OCI-LY3 (cell line): ENCODE results near the gene MSI2.

Source experiments
- H2AFZ ChIP-seq: fragments of 200-600, 300-600 bp; shearing (Covaris generic); 2 replicates; pipeline ENCODE4 v1.6.0; 2014; ENCODE audit warnings: antibody characterized with exemption, low read depth, low read length
- H3K27ac ChIP-seq: fragments of 200-600, 300-600 bp; sonication (generic); 2 replicates; pipeline ENCODE4 v1.5.1; 2014; ENCODE audit warnings: mild to moderate bottlenecking, low read length, moderate library complexity, mixed read lengths
- H3K27me3 ChIP-seq: fragments of 200-600, 300-600 bp; sonication (generic); 2 replicates; pipeline ENCODE4 v1.6.1; 2014; ENCODE audit warnings: low read depth, low read length, mixed read lengths
- H3K36me3 ChIP-seq: fragments of 200-600, 300-600 bp; sonication (generic); replicated peaks from 2 replicates; pipeline ENCODE3; 2014; ENCODE audit warnings: low read depth, low read length, mixed read lengths
- H3K4me1 ChIP-seq: fragments of 300-600, 200-600 bp; sonication (generic); 2 replicates; pipeline ENCODE4 v1.6.1; 2014; ENCODE audit warnings: low read length, mixed read lengths
- H3K4me2 ChIP-seq: fragments of 200-600, 300-600 bp; sonication (generic); 2 replicates; pipeline ENCODE4 v1.6.1; 2014; ENCODE audit warnings: low read length, mixed read lengths
- H3K4me3 ChIP-seq: fragments of 300-600, 200-600 bp; sonication (generic); 2 replicates; pipeline ENCODE4 v1.5.1; 2014; ENCODE audit warnings: antibody characterized with exemption, mild to moderate bottlenecking, low read length, moderate library complexity
- H3K79me2 ChIP-seq: fragments of 300-600, 200-600 bp; shearing (Covaris generic); 2 replicates; pipeline ENCODE4 v1.6.1; 2014; ENCODE audit warnings: mild to moderate bottlenecking, low read length, mixed read lengths
- H3K9ac ChIP-seq: fragments of 300-600, 200-600 bp; shearing (Covaris generic); 2 replicates; pipeline ENCODE4 v1.6.0; 2014; ENCODE audit warnings: mild to moderate bottlenecking, low read length, moderate library complexity
- H3K9me3 ChIP-seq: fragments of 200-600, 300-600 bp; shearing (Covaris generic); 2 replicates; pipeline ENCODE4 v1.6.1; 2014; ENCODE audit warnings: low read length, mixed read lengths; ENCODE audit not compliant: insufficient read depth
- H4K20me1 ChIP-seq: fragments of 200-600, 300-600 bp; sonication (generic); 2 replicates; pipeline ENCODE4 v1.6.1; 2016; ENCODE audit warnings: low read length, mixed read lengths; ENCODE audit not compliant: insufficient read depth
- EZH2phosphoT487 ChIP-seq: fragments of 200-600 bp; shearing (Covaris generic); IDR thresholded peaks from 2 replicates; pipeline ENCODE4 v1.6.1; 2018; ENCODE audit warnings: antibody characterized with exemption, mixed run types, low read depth
- TF ChIP-seq, protein P1 (sequence below): fragments of 200-600, 300-600 bp; sonication (generic); IDR thresholded peaks from 2 replicates; pipeline ENCODE4 v1.5.1; 2014; ENCODE audit warnings: antibody characterized with exemption, low read length, low read depth

MSI2 gene

DNA sequence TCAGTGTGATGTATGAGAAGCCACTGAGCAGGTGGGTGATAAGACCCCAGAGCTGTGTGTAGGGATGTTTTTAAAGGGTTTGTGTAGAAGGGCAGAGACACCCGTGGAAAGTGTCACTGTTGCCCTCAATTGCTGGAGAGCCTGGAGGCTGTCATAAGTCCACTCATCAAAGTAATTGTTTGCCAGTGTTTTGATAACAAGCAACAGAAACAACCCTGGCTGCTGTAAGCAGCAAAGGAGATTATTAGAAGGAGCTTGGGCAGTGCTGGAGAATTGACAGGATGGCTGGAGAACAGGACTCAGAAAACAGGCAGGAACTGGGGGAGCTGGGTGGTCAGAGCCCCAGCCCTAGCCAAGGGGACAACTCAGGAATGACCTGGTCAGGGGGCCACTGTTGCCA lies 369.2 kb downstream of the MSI2 start:
- TF ChIP-seq EZH2phosphoT487: no peak
- TF ChIP-seq, protein P1, sequence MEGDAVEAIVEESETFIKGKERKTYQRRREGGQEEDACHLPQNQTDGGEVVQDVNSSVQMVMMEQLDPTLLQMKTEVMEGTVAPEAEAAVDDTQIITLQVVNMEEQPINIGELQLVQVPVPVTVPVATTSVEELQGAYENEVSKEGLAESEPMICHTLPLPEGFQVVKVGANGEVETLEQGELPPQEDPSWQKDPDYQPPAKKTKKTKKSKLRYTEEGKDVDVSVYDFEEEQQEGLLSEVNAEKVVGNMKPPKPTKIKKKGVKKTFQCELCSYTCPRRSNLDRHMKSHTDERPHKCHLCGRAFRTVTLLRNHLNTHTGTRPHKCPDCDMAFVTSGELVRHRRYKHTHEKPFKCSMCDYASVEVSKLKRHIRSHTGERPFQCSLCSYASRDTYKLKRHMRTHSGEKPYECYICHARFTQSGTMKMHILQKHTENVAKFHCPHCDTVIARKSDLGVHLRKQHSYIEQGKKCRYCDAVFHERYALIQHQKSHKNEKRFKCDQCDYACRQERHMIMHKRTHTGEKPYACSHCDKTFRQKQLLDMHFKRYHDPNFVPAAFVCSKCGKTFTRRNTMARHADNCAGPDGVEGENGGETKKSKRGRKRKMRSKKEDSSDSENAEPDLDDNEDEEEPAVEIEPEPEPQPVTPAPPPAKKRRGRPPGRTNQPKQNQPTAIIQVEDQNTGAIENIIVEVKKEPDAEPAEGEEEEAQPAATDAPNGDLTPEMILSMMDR: no peak
- H3K79me2 ChIP-seq: no peaks in the 10 kb centered on the region
- H3K4me3 ChIP-seq: no peak overlapping the region
- peak overlapping the region; percentile 89; the same call in 1 of the 2 replicates for H3K4me2 ChIP-seq
- no peaks in the 10 kb centered on the region for H3K9me3 ChIP-seq
- H3K4me1 ChIP-seq: peaks cover 92% of the 10 kb centered on the region
- H3K9ac ChIP-seq: peak overlapping the region; percentile 75
- no peak overlapping the region for H2AFZ ChIP-seq
- peak overlapping the region; percentile 95 for H3K27ac ChIP-seq
- no peaks in the 10 kb centered on the region for H3K27me3 ChIP-seq
- H3K36me3 ChIP-seq: peaks cover 22% of the 10 kb centered on the region
- H4K20me1 ChIP-seq: no peaks in the 10 kb centered on the region

- Histone ChIP-seq H3K4me3 (no peak overlapping the region), H2AFZ (no peak overlapping the region), H3K79me2 (no peaks in the 10 kb centered on the region), H3K27me3 (no peaks in the 10 kb centered on the region), H3K4me1 (peaks cover 97% of the 10 kb centered on the region), H3K36me3 (peaks cover 18% of the 10 kb centered on the region), H3K4me2 (no peak overlapping the region), H4K20me1 (no peaks in the 10 kb centered on the region), H3K9ac (0 out of 2 replicates have a peak overlapping the region, but pooled peaks have one; percentile 75), H3K27ac (peak overlapping the region; percentile 95; the same call in 1 of the 2 replicates), H3K9me3 (no peaks in the 10 kb centered on the region)
- TF ChIP-seq EZH2phosphoT487: no peak
- TF ChIP-seq, protein P1: no peak
Measured at GRCh38 chr17:57625957-57626356, 369.6 kb downstream of the MSI2 start.

DNA sequence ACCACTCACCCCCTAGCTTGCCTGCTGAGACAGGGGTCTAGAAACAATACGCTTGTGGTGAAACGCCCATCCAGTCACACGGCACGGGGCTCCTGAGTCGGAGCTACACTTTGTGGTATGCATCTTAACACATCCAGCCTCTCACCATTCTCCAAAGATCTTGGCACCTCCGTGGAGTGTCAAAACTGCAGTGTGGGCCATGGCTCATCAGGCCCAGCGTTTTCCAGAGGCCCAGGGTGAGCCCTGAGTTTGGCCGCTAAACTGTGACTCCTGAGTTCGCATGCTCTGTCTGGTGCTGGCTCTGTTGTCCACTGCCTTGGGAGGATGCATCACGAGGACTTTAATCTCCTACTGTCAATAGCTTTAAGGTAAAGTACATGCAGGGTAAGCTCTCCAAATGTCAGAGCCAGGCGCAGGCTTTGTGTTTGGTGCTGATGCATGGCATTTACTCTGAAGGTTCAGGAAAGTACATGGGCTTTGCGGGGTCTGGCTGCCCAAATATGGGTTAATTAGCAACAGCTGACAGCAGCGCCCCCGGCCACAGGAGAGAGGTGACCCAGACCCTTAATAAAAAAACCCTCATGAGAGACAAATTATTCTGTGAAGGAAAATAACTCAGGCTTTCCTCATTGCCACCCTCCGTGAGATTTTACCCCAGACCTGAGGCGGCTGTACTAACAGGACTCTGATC lies 370.3 kb downstream of the MSI2 start:
- Histone ChIP-seq H3K4me2 (no peak overlapping the region), H3K36me3 (peaks cover 16% of the 10 kb centered on the region), H2AFZ (no peak overlapping the region), H3K79me2 (no peaks in the 10 kb centered on the region), H3K27me3 (no peaks in the 10 kb centered on the region), H3K9me3 (no peaks in the 10 kb centered on the region), H3K9ac (no peak overlapping the region), H3K4me3 (no peak overlapping the region), H3K4me1 (peaks cover 100% of the 10 kb centered on the region), H4K20me1 (no peaks in the 10 kb centered on the region), H3K27ac (peak overlapping the region; percentile 18; the same call in 1 of the 2 replicates)
- TF ChIP-seq, protein P1: no peak
- no peak for TF ChIP-seq EZH2phosphoT487

GRCh38 chr17:57627591-57627990 lies 371.3 kb downstream of the MSI2 start:
- H3K4me3 ChIP-seq: no peak overlapping the region
- no peak for TF ChIP-seq EZH2phosphoT487
- TF ChIP-seq, protein P1: no peak
- H3K4me1 ChIP-seq: peaks cover 100% of the 10 kb centered on the region
- H4K20me1 ChIP-seq: no peaks in the 10 kb centered on the region
- peaks cover 24% of the 10 kb centered on the region for H3K36me3 ChIP-seq
- H3K9me3 ChIP-seq: no peaks in the 10 kb centered on the region
- no peak overlapping the region for H3K9ac ChIP-seq
- H3K79me2 ChIP-seq: no peaks in the 10 kb centered on the region; the same call in 1 of the 2 replicates
- H3K27me3 ChIP-seq: no peaks in the 10 kb centered on the region
- no peak overlapping the region for H2AFZ ChIP-seq
- H3K27ac ChIP-seq: peak overlapping the region; percentile 99; the same call in 1 of the 2 replicates
- H3K4me2 ChIP-seq: no peak overlapping the region
